Stimulated activated CD4-positive, alpha-beta T cell treated with anti-CD3 and anti-CD28 coated beads, Interleukin-2, amount 100 ng/mL, for 24 hours (primary cell): ENCODE data around the gene C19orf12.

Experiments
- DNase-seq, 2 donors: peaks; one replicate each; pipeline ENCODE4 v3.0.0-alpha.2; 2020

C19orf12 gene

GRCh38 chr19:29662278-29662603, 52.8 kb downstream of the C19orf12 start:
- no peak for DNase-seq

GRCh38 chr19:29660835-29661234, 54.2 kb downstream of the C19orf12 start:
- DNase-seq, result peak; percentile 59 to 68

- DNase-seq, result no peak
Observed at GRCh38 chr19:29658221-29658991, 56.7 kb downstream of the C19orf12 start.

GRCh38 chr19:29655648-29656335, 59.3 kb downstream of the C19orf12 start:
- DNase-seq, result no peak

GRCh38 chr19:29653398-29653797, 61.7 kb downstream of the C19orf12 start:
- no peak for DNase-seq

GRCh38 chr19:29651622-29652394, 63.3 kb downstream of the C19orf12 start:
- DNase-seq, result no peak

- DNase-seq, result no peak
Observed at GRCh38 chr19:29650772-29651387, 64.2 kb downstream of the C19orf12 start.
